Fibroblast of the aortic adventitia (primary cell): ENCODE data around the gene ZNF135. TPM values are rescaled to one million over a fixed set of nuclear protein-coding genes. Genes with fewer than 3 reads are reported as not detected.

Source experiments
- DNase-seq: peaks from one replicate; pipeline ENCODE4 v3.0.0-alpha.2; 2010; ENCODE audit warnings: low read depth
- H3K4me3 ChIP-seq: 2 replicates; pipeline ENCODE4 v1.5.1; 2011; ENCODE audit warnings: low read depth, mild to moderate bottlenecking, control low read depth, low read length, moderate library complexity
- CTCF ChIP-seq: IDR thresholded peaks from 2 replicates; pipeline ENCODE4 v1.5.1; 2011; ENCODE audit warnings: mild to moderate bottlenecking, low read length, control low read depth, inconsistent platforms; ENCODE audit not compliant: insufficient read depth
- total RNA-seq: library from RNA; depleted of rRNA; stranded (reverse); fragments of >200 nt; gene quantifications from 2 replicates; pipeline ENCODE4 v1.2.3, GENCODE V29; 2012; ENCODE audit warnings: low replicate concordance

ZNF135 gene
- total RNA-seq, 1 donor = 2.2 TPM

- no peak for TF ChIP-seq CTCF
- DNase-seq = no peak
- H3K4me3 ChIP-seq = no peak overlapping the region
Observed at GRCh38 chr19:58037927-58038687, 21.0 kb upstream of the ZNF135 start.

- no peak overlapping the region for H3K4me3 ChIP-seq
- TF ChIP-seq CTCF = no peak
- DNase-seq = no peak
Observed at GRCh38 chr19:58038688-58039204, 20.3 kb upstream of the ZNF135 start.

- no peak for TF ChIP-seq CTCF
- no peak for DNase-seq
- no peak overlapping the region for H3K4me3 ChIP-seq
Observed at GRCh38 chr19:58040751-58041525, 18.1 kb upstream of the ZNF135 start.

GRCh38 chr19:58042495-58043340 is 16.4 kb upstream of the ZNF135 start:
- DNase-seq = no peak
- H3K4me3 ChIP-seq = no peak overlapping the region
- TF ChIP-seq CTCF = no peak

GRCh38 chr19:58044391-58044790 is 14.7 kb upstream of the ZNF135 start:
- DNase-seq = no peak
- no peak for TF ChIP-seq CTCF
- no peak overlapping the region for H3K4me3 ChIP-seq

DNA sequence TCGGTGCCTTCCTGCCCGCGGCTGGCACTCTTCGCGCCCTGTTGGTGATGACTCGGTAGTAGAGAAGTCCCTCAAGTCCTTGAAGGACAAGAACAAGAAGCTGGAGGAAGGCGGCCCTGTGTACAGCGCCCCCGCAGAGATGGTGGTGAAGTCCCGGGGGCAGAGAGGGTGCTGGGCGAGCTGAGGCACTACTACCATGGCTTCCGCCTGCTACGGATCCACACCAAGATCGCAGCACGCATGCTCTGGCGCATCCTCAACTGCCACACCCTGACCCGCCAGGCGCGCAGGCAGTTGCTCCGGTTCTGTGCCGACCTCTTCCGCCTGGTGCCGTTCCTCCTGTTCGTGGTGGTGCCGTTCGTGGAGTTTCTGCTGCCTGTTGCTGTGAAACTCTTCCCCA is 14.2 kb upstream of the ZNF135 start:
- H3K4me3 ChIP-seq = no peak overlapping the region
- TF ChIP-seq CTCF = no peak
- DNase-seq = no peak
